Occipital lobe (tissue), 2 donors: ENCODE results near the gene HEBP1. TPM values are rescaled to one million over a fixed set of nuclear protein-coding genes. Genes with fewer than 3 reads are reported as not detected.

Source experiments
- DNase-seq: peaks from one replicate; lab custom pipeline; 2025; lab: John Stamatoyannopoulos, UW
- total RNA-seq: library from RNA; depleted of rRNA; stranded (reverse); fragments of >200 nt; gene quantifications from one replicate; pipeline ENCODE4 v1.2.3, GENCODE V29; 2014

Gene HEBP1
- total RNA-seq, 1 donor from 2014 or later = 2.2 TPM

DNA sequence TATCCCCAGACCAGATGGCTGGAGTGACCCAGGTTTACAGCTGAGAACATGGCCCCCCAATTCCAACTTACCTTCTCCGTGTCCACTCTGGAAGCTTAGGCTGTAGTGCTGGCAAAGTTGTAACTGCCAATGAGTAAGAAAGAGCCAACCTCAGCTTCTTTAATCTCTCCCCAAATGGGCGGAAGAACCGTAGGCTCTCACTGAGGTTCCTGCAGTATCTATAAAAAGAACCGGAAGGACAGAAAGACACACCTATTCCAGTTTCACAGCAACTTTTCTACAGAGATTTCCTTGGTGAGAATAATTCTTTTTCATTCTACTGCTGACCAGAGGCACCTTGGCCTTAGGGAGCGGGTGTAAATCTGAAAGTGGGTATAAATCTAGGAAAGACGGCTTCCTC is 48.0 kb downstream of the HEBP1 start, which contains the start of gene GPRC5D:
Gene GPRC5D (minus strand): TSS at position 135 of the 400 bp plus-strand sequence. CDS start 1,786 bp downstream, outside the sequence.
- no peak for DNase-seq

DNA sequence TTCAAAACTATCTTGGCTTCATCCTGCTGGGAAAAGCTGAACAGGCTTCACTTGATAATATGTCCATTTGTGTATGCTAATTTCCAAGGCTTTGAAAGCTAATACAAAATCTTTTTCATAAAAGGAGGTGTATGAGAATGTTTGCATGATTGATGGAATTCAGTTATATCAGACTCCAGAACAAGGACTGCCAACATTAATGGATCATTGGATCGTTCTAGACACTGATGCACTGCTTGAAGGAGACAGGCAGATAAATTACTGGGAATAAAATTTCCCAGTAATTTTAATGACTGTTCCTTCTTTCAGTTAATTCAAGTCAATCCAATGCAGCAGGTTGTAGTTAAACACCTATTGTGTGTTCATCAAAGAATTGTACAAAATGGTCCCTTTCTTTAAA is 48.6 kb downstream of the HEBP1 start:
- DNase-seq = no peak

DNA sequence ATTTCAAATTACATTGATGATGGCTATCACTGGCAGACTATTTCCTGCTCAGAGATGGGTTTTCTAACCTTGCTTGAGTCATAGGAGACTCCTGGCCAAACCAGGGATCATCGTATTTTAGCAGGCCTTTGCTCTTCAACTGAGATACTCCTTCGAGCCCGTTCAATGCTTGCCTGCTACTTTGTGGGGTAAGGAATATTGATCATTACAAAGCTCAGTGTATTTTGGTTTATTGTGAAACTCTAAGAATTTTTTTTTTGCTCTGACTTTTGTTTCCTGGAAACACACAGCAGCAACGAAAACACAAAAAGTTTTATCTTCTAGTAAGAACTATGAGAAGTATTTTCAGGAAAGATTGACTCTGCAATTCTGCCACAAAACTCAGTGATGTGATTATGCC is 52.2 kb downstream of the HEBP1 start:
- DNase-seq = no peak

DNA sequence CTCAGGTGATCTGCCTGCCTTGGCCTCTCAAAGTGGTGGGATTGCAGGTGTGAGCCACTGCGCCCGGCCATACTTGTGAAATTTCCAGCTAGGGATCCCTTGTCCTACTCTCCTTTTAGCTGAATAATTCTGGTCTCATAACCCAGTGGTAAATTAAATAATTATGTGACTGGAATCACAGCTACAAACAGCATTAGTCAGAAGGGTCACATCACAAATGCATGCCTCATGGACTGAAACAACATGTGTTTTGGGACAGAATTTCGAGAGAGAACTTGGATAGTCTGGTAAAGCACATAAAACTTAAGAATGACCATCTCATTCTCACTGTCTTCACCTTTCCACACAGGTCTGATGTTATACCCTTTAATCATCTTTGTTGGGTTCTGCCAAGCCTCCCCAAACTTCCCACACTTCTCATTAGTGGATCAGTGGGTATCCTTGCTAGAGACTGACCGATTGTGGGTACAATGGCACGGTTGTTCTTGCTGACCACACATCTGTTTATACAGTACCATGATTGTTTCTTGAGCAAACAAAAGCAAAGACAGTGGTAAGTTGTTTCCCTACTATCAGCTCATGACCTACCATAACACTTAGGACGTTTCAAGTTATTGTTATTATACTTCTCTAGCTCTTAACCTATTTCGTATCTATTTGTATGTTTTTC is 53.2 kb downstream of the HEBP1 start:
- peak; percentile 20 for DNase-seq

DNA sequence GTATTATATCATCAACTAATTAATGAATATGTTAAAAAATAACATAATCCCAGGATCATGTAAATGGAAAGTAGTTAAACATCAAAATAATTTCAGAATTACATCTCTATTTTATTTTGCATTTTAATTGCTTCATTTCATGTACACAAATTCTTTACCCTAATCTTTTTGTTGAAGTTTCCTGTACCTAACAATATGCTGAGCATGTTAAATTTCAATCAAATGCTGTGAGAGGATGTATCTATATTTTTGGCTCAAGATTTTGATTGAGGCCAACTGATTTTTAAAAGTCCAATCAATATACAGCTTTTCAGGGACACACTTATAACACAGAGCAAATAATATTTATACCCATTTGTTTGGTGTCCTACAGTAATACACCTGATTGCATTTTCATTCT is 54.5 kb downstream of the HEBP1 start:
- DNase-seq = no peak

DNA sequence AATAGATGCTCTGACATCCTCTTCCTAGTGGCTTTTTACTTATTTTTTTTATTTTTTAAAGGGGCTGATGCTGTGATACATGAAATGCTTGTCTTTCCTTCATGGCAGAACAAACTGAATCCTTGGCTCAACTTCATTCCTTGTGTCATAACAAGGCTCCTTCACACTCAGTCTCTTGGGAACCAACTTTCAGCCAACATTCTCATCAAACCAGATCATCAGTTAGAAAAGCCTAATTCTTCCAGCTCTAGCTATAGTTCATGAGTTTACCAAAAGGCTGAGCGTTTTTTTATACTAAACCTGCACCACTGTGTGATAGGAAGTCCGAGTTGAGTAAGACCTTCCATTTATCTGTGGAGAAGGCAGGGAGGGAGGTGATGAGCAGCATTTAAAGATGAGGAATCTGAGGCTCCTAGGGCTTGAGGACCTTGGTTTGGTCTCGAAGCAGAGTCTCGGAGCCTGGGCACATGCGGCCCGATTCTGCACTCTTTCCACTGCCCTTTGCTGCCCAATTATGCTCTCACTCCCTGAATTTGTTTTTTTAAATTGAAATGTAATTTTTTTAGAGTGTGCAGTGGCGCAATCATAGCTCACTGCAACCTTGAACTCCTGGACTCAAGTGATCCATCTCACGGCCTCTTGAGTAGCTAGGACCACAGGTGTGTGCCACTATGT is 56.3 kb downstream of the HEBP1 start:
- DNase-seq = no peak

DNA sequence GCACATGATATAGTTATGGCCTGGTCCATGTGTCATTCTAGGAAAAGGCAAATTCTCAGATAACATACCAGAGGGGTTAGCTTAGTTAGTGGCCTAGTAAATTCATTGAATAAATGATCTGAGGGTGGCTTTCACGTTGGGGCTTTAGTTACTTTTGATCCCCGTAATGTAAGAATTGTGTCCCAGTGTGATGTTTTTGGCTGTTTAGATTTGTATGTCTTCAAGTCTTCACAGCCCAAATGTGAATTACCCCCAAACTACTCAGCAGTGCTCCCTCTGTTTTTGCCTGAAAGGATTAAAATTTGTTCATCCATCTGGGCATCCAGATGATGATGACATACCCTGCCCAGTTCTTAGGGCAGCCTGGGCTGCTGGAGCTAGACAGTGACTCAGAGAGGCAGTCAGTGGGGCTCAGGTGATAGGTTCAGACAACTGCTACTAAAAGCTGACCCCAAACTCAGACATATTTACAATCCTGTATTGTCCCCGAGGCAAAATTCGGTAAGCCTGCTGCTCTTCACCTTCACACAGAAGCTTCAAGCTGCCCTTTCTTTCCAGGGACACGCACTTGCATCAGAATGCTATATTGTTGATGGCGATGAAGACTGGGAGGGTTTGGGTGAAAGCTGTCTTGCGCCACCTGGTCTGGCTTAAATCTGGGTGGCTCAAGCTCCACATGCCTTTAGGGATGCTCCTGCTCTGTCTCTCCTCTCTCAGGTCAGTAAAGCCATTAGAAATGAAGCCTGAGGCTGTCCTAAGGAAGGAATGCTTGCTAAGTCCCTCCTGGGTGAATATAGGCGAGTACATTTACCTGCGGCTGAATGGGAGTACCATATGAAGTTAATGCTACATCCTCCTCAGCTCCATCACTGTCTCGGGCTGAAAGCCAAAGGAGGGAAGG is 58.4 kb downstream of the HEBP1 start:
- DNase-seq = no peak

DNA sequence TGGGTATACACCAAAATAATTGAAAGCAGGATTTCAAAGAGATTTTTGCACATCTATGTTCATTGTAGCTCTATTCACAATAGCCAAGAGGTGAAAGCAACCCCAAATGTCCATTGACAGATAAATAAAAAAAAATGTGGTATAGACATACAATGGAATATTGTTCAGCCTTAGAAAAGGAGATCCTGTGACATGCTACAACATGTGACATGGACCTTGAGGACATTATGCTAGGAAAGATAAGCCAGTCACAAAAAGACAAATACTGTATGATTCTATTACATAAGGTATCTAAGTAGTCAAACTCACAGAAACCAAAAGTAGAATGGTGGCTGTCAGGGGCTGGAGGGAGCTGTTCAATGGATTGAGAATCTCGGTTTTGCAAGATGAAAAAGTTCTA is 60.2 kb downstream of the HEBP1 start:
- no peak for DNase-seq

DNA sequence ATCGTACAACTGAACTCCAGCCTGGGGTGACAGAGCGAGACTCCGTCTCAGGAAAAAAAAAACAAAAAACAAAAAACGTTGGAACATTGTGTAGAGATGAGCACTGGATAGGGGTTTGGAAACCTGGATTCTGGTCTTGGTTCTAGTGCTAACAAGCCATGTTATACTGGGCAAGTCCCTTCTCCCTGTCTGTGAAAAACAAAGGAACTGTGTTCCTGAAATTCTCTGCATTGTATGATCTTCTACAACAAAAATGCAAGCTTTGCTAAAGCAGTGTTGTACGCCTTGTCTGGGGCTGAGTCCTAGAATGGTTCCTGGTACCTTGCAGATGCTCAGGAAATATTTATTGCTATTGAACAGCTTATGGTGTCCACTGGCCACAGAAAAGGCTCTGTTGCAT is 61.5 kb downstream of the HEBP1 start:
- no peak for DNase-seq

DNA sequence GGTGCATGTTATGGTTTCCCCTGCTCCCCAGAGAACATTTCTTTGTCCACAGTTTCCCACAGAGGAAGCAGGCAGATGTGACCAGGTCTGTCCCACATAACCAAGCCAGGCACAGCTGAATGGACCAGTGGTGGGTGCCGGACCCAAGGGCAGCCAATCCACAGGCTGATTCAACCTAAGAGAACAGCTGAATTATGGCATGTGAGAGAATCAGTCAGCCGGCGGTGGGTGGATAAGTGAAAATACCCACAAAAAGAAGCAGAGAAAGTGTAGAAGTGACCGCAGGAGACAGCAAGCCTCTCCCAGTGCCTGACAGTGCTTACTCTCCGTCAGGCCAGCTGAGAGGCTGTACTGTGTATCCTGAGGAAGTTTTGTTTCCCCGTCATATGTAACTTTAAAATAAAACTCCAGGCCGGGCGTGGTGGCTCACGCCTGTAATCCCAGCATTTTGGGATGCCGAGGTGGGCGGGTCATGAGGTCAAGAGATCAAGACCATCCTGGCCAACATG is 63.0 kb downstream of the HEBP1 start:
- no peak for DNase-seq

DNA sequence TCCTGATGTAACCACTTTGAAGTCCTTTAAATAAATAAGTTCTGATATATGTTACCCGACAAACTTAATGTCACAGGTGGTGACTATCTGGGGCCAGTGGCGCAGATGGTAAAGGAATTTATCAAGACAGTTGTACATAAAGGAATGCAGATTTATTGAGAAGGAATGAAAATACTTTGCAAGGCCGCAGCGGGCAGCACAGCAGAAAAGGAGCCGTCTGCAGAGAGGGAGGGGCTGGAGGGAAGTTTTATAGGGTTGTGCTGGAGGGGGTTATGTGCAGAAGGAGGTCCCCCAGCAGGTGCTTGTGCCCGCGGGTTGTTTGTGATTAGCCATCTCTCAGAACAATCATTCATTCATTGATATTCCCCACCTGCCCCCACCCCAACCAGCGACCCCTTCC is 65.5 kb downstream of the HEBP1 start:
- no peak for DNase-seq

DNA sequence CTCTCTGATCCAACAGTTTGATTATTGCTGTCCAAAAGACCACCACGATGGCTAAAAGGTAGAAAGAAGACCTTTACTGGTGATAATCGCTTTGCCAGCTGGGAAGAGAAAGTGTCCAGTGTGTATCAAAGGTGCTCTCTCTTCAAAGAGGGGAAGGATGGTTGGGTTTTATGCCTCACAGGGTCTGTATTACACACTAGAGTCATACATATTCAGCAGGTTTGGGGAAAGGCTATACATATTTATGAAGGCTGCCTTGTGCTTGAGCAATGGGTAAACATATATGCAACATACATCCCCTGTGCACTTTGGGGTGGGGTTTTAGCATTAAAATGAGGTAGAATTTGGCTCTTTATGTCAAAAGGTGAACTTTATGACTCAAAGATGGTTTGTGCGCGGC is 66.3 kb downstream of the HEBP1 start:
- no peak for DNase-seq

DNA sequence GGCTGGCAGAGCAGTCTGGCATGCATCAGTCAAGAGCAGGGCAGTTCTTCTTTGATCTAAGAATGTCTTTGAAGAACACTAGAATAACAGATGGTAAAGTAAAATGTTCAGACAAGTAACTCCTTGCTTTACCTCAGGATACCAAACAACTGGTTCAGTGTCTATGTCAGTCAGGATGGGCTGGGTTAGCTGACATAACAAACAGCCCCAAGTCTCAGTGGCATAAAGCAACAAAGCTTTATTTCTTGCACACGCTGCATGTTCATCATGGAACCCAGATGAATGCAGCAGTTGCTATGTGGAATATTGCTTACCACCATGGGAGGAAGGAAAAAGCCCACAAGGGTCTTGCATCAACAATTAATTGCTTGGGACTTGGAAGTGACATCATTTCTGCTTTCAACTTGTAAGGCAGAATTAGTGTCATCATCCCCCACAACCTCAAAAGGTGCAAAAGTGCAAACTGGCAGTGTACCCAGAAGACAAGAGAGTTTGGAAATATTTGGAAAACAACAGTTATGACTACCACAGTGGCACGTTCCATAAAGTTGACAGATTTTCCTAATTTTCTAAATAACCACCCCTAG is 69.3 kb downstream of the HEBP1 start:
- DNase-seq = no peak

DNA sequence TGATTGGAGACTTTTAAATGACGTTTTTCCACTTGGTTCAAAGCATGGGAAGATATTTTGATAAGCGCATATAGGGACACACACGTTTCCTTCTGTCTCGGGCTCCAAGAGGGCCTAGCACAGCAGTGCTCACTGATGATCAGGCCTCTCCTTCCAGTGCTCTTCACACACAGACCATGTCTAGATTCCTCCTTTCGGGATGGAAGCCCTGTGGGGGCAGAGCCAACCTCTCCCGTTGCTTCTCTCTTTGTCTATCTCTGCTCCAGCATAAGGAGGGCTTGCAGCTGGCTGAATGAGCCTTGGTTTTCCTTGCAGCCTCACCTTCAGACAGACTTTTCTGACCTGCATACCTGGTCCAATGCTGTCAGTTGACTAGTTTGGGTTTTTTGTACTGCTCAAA is 70.4 kb downstream of the HEBP1 start:
- no peak for DNase-seq

DNA sequence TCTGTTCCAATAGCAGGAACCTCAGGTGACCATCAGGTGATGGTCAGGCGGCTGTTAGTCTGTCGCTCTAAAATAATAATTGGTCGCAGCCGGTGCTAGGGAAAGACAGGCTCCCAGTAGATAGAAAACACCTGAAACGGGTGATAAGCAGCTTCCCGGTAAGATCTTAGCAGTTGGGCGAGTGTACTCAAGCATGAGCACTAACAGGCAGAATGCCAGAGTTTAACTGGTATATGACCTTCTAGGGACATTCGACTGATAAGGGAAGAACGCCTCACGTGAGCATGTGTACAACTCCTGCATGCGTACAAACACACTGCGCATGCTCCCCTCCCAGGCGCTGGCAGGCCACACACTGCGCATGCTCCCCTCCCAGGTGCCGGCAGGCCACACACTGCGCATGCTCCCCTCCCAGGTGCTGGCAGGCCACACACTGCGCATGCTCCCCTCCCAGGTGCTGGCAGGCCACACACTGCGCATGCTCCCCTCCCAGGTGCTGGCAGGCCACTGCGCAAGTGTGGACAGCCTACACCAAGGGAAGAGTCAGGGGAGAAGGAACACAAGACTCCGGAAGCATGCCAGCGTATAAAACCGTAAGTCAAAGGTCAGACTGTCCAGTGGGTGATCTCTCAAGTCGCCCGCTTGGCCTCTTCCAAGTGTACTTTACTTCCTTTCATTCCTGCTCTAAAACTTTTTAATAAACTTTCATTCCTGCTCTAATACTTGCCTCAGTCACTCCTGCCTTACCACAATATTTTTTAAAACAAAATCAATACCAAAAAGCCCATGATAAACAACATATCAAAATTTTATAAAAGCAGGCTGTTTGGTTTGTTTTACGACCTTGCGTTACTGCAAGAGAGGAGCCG is 72.6 kb downstream of the HEBP1 start:
- no peak for DNase-seq

DNA sequence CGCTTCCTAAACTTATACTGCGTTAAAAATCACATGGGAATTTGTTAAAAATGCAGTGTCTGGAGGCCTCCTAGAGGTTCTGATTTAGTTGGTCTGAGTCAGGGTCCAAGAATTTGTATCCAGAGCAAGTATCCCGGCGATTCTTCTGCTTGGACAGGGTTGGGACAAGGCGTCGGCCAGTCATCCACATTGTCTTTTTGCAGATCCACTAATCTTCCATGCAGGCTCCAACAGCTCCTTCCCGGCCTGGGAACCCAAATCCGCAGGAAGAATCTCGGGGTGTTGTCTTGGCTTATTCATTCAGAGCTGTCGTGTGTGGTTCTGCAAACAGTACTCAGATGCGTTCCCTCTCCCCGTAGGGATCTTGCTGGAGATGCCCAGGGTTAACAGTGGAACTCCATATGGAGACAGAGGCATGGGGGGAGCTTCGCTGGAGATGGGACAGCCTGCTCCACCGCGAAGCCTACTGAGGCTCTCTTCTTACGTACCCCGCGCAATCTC is 73.4 kb downstream of the HEBP1 start:
- DNase-seq = no peak

DNA sequence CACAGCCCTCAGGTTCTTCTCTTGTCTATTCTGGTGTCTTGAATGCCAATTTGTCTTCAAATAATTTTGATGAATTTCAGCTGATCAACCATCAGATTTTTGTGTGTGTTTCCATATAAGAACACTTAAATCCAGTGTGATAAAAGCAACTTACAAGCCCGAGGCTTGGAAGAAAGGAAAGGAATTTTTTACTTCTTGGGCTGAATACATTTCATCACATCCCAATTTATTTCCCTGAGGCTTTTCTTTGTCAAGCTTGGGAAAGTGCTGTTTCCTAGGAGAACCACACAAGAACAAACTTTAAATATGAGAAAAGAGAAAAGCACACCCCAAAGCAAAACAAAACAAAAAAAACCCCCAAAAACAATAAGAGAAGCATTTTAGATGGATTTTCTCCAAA is 74.7 kb downstream of the HEBP1 start:
- DNase-seq = no peak
